ENCODE measurements around the gene MEGF11.

The MEGF11 gene

DNA sequence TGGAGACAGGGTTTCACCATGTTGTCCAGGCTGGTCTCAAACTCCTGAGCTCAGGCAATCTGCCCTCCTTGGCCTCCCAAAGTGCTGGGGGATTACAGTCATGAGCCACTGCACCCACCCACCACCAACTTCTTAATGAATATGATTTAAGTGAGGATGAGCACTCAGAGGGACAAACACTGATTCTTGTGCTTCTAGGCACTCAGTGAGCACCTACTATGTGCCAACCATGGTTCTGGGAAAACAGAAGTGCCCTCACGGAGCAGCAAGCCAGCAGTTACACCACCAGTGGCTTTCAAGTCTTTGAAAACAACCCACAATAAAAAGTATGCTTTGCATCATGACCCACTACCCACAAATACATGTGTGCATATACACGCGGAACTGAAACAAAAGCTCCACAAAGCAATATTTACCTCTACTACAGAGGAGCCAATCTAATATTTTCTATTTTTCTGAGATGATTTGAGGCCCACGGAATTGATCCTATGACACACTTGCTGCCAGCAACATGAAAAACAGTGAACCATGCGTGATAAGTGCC is 91.9 kb downstream of the MEGF11 start:
- no peaks in the 10 kb centered on the region for H3K36me3 ChIP-seq (ENCODE audit: insufficient read depth, low read length)
- H3K9me3 ChIP-seq (replicated peaks; ENCODE audit: low read length) = no peaks in the 10 kb centered on the region
- H3K27me3 ChIP-seq (ENCODE audit: control insufficient read depth, insufficient read depth, low read length) = peaks cover 52% of the 10 kb centered on the region
- H3K4me3 ChIP-seq (ENCODE audit: low read length) = no peak overlapping the region
- no peaks in the 10 kb centered on the region for H3K4me1 ChIP-seq (ENCODE audit: control insufficient read depth, insufficient read depth, low read length)
- no peak overlapping the region for H3K4me2 ChIP-seq (ENCODE audit: low read length)
- no peak overlapping the region for H3K9ac ChIP-seq (ENCODE audit: low read depth, low read length)

DNA sequence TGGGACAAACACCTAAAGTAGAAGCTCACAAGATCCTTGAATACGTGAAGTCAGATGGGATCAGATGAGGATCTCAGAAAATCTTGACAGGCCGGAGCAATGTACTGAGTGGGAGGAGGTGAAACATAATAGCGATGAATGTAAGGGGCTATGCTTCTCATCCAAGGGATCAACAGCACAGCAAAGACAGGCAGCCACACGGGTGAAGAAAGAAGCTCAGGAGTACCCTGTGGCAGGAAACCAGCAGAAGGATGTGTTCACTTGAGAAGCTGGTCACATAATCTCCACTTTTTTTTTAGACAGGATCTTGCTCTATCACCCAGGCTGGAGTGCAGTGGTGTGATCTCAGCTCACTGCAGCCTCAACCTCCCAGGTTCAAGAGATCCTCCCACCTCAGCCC is 92.4 kb downstream of the MEGF11 start:
- H3K27me3 ChIP-seq (ENCODE audit: control insufficient read depth, insufficient read depth, low read length) = peaks cover 50% of the 10 kb centered on the region
- H3K9ac ChIP-seq (ENCODE audit: low read depth, low read length) = no peak overlapping the region
- H3K9me3 ChIP-seq (replicated peaks; ENCODE audit: low read length) = no peaks in the 10 kb centered on the region

DNA sequence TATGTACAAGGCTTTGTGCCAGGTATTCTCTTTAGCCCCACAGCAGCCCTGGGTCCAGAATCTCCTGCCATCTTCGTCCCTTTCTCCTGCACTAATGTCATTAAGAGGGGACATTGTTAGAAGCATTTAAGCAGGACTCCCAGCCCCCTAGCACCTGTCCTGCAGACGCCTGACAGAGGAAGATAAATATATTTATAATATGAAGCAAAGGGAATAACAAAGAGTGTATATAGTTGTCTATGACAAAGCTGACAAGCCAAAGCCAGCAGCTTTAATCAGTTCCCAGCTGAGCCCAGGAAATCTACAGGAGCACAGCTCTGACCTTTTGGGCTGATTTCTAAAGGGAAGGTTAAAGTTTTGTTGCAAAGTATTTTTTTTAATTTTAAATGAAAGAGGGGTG is 96.0 kb downstream of the MEGF11 start:
- Histone ChIP-seq H3K36me3 (ENCODE audit: insufficient read depth, low read length) (no peaks in the 10 kb centered on the region), H3K9me3 (replicated peaks; ENCODE audit: low read length) (no peaks in the 10 kb centered on the region), H3K4me3 (ENCODE audit: low read length) (no peak overlapping the region), H3K27me3 (ENCODE audit: control insufficient read depth, insufficient read depth, low read length) (peaks cover 40% of the 10 kb centered on the region), H3K4me2 (ENCODE audit: low read length) (no peak overlapping the region), H3K9ac (ENCODE audit: low read depth, low read length) (no peak overlapping the region), H3K4me1 (ENCODE audit: control insufficient read depth, insufficient read depth, low read length) (no peaks in the 10 kb centered on the region)

More for the DNA sequence above, 92.4 kb downstream of the MEGF11 start:
- Histone ChIP-seq H3K4me3 (ENCODE audit: low read length) (no peak overlapping the region), H3K4me1 (ENCODE audit: control insufficient read depth, insufficient read depth, low read length) (no peaks in the 10 kb centered on the region), H3K36me3 (ENCODE audit: insufficient read depth, low read length) (no peaks in the 10 kb centered on the region), H3K4me2 (ENCODE audit: low read length) (no peak overlapping the region)

DNA sequence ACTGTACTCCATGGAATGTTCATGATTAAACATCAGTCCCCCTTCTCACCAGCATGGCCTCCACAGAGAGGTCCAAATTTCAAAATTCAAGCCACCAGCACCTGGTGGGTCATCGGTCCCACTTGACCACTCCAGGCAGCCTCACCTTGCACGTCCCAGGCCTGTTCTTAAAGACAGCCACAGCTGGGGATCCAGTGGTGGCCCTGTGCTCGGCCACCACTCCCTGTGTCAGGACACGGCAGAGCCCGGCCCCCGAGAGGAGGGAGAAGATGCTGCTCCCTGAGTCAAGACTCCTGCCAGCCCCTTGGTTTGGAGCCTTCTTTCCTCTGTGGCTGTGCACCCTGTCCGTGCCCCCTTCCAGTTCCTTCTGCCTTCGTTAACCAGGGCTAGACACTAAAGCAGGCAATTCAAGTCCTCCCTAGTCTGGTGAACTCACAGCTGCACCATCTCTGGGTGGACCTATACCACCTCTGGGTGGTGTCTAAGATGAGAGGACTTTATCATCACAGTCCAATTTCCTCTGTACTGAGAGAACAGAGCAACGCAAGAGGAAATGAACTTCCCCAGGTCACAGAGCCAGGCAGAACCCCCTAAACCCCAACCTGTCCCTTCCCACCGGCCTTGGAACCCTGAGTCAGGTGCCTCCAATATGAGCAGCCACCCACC is 97.1 kb downstream of the MEGF11 start:
- Histone ChIP-seq H3K4me3 (ENCODE audit: low read length) (no peak overlapping the region), H3K9ac (ENCODE audit: low read depth, low read length) (no peak overlapping the region), H3K4me2 (ENCODE audit: low read length) (no peak overlapping the region), H3K9me3 (replicated peaks; ENCODE audit: low read length) (no peaks in the 10 kb centered on the region), H3K4me1 (ENCODE audit: control insufficient read depth, insufficient read depth, low read length) (no peaks in the 10 kb centered on the region), H3K27me3 (ENCODE audit: control insufficient read depth, insufficient read depth, low read length) (peaks cover 40% of the 10 kb centered on the region), H3K36me3 (ENCODE audit: insufficient read depth, low read length) (no peaks in the 10 kb centered on the region)

DNA sequence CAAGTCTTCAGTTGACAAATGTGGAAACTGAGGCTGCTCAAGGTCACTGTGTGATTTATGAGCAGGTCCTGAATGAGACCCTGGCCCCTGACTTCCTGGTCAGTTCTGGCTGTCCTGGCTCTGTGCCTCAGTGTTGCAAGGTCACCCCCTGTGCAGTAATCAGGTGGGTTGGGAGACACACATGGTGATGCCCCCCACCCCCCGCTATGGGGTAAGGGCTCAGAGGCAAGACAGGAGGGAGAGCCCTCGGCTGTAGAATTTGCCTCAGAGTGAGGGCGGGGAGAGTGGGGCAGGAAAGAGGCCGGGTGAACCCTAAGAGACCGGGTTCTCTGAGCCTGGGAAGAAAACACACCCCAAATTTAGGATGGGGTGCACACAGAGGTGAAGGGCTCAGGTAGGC is 98.5 kb downstream of the MEGF11 start:
- Histone ChIP-seq H3K4me1 (ENCODE audit: control insufficient read depth, insufficient read depth, low read length) (no peaks in the 10 kb centered on the region), H3K9me3 (replicated peaks; ENCODE audit: low read length) (no peaks in the 10 kb centered on the region), H3K9ac (ENCODE audit: low read depth, low read length) (no peak overlapping the region), H3K4me2 (ENCODE audit: low read length) (no peak overlapping the region), H3K36me3 (ENCODE audit: insufficient read depth, low read length) (no peaks in the 10 kb centered on the region), H3K27me3 (ENCODE audit: control insufficient read depth, insufficient read depth, low read length) (peaks cover 44% of the 10 kb centered on the region), H3K4me3 (ENCODE audit: low read length) (no peak overlapping the region)

DNA sequence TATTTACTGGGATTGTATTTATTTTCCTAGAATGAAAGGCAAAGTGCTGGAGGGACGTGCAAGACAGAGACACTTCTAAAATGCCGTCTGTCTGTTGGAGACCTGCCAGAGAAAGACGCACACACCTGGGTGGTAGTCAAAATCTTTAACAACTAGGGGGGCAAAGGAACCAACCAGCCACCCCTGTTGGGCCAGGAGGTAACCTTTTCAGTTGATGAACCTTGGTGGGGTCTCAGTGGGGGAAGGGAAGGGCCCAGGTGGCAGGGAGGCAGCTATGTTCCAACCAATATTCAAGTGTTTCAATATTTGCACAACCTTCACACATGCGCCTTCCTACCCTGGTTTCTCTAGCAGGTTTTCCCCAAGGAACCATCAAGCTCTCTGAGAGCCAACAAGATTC is 99.0 kb downstream of the MEGF11 start:
- no peaks in the 10 kb centered on the region for H3K9me3 ChIP-seq (replicated peaks; ENCODE audit: low read length)
- H3K36me3 ChIP-seq (ENCODE audit: insufficient read depth, low read length) = no peaks in the 10 kb centered on the region
- H3K4me3 ChIP-seq (ENCODE audit: low read length) = no peak overlapping the region
- H3K27me3 ChIP-seq (ENCODE audit: control insufficient read depth, insufficient read depth, low read length) = peaks cover 47% of the 10 kb centered on the region
- no peak overlapping the region for H3K9ac ChIP-seq (ENCODE audit: low read depth, low read length)
- H3K4me2 ChIP-seq (ENCODE audit: low read length) = no peak overlapping the region
- no peaks in the 10 kb centered on the region for H3K4me1 ChIP-seq (ENCODE audit: control insufficient read depth, insufficient read depth, low read length)

DNA sequence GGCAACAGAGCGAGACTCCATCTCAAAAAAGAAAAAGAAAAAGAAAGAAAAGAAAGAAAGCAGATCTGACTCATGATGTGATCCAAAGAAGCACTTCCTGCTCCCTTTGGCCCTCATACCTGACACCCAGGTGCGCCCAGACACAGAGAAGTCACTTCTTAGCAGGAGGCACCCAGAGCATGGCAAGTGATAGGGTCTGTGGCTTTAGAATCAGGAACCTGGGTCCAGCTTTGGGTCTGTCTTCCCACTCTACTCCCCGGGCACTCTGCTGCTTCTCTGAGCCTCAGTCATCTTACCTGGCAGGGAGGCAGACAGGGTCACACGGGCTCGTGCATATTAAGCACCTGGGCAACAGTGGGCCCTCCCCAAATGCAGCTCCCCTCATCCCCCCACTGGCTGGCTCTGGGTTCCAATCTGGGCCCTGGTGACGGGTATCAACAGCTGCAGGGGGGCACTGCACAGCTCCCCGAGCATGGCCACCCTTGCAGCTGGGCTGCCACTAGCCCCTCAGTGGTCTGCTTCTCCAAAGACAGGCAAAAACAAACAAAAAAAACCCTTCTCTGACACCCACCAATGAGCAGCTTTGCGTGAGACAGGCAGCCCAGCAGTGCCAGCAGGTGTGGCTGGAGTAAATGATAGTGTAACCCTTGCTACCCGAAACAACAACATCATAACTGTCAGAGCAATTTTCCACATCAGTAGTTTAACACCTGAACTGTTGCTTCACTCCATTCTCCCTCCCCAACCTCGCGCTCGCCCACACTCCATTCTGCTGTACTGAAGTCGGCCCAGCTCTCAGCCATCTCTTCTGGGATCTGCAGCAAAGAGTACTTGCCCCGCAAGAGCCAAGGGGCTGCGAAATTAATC is 99.8 kb downstream of the MEGF11 start:
- H3K9ac ChIP-seq (ENCODE audit: low read depth, low read length) = no peak overlapping the region
- H3K27me3 ChIP-seq (ENCODE audit: control insufficient read depth, insufficient read depth, low read length) = peaks cover 48% of the 10 kb centered on the region
- no peak overlapping the region for H3K4me3 ChIP-seq (ENCODE audit: low read length)
- no peaks in the 10 kb centered on the region for H3K9me3 ChIP-seq (replicated peaks; ENCODE audit: low read length)
- H3K4me2 ChIP-seq (ENCODE audit: low read length) = no peak overlapping the region
- H3K36me3 ChIP-seq (ENCODE audit: insufficient read depth, low read length) = no peaks in the 10 kb centered on the region
- H3K4me1 ChIP-seq (ENCODE audit: control insufficient read depth, insufficient read depth, low read length) = no peaks in the 10 kb centered on the region

DNA sequence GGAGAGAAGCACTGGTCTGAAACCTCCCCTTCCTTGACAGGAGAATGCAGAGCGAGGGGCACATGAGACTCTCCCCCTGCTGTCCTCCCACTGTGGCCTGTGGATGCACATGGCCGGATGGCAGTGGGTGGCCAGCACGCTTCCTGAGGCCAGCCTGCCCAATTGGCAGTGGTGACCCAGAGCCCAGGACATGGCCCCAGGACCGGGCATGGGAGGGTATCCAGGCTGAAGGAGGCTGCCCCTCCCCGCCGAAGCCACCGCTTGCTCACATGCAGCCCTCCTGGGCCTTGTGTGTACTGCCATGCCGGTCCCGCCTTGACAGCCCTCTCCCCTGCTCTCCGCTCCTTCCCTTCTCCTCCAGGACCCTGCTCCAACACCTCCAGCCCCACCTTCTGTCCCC is 100.9 kb downstream of the MEGF11 start:
- H3K27me3 ChIP-seq (ENCODE audit: control insufficient read depth, insufficient read depth, low read length) = peaks cover 47% of the 10 kb centered on the region
- no peaks in the 10 kb centered on the region for H3K36me3 ChIP-seq (ENCODE audit: insufficient read depth, low read length)
- no peak overlapping the region for H3K4me2 ChIP-seq (ENCODE audit: low read length)
- H3K4me3 ChIP-seq (ENCODE audit: low read length) = no peak overlapping the region
- H3K4me1 ChIP-seq (ENCODE audit: control insufficient read depth, insufficient read depth, low read length) = no peaks in the 10 kb centered on the region
- H3K9ac ChIP-seq (ENCODE audit: low read depth, low read length) = no peak overlapping the region
- no peaks in the 10 kb centered on the region for H3K9me3 ChIP-seq (replicated peaks; ENCODE audit: low read length)

DNA sequence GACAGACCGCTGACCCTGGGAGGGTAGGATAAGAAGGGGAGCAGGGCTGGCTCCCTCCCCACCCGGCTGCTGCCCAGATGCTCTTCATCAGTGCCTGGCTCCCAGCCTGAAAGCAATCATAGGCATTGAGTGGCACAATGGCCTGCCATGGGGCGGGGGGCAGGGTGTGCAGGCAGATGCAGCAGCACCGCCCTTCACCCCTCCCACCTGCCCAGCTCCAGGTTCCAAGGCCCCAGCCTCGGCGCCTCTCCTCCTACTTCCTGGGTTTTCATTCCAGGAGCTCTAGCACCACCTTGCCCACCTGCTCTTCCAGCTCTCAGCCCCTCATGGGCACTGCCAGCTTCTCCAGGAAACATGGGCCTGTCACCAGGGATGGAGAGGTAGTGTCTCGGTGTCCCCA is 101.7 kb downstream of the MEGF11 start:
- H3K4me2 ChIP-seq (ENCODE audit: low read length) = no peak overlapping the region
- no peak overlapping the region for H3K4me3 ChIP-seq (ENCODE audit: low read length)
- H3K27me3 ChIP-seq (ENCODE audit: control insufficient read depth, insufficient read depth, low read length) = peaks cover 52% of the 10 kb centered on the region
- H3K36me3 ChIP-seq (ENCODE audit: insufficient read depth, low read length) = no peaks in the 10 kb centered on the region
- H3K9me3 ChIP-seq (replicated peaks; ENCODE audit: low read length) = no peaks in the 10 kb centered on the region
- no peaks in the 10 kb centered on the region for H3K4me1 ChIP-seq (ENCODE audit: control insufficient read depth, insufficient read depth, low read length)
- H3K9ac ChIP-seq (ENCODE audit: low read depth, low read length) = no peak overlapping the region

DNA sequence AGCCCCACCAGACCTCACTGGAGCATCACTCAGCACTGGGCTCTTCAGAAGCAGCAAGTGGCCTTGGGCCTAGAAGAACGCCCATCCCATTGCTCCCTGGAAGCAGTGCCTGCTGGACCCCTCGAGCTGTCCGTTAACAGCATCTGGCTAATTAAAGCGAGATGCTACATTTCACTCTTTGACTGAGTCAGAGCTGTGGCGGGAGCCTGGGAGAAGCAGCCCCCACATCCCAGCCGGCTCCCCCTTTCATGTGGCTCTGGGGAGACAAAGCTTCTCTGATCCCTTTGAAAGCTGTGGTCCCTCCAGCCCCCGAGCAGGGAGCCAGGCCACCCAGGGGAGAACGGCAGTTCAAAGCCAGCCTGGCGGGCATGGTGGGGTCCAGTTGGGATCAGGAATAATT is 103.7 kb downstream of the MEGF11 start:
- Histone ChIP-seq H3K9me3 (replicated peaks; ENCODE audit: low read length) (no peaks in the 10 kb centered on the region), H3K36me3 (ENCODE audit: insufficient read depth, low read length) (no peaks in the 10 kb centered on the region), H3K27me3 (ENCODE audit: control insufficient read depth, insufficient read depth, low read length) (peaks cover 63% of the 10 kb centered on the region), H3K4me3 (ENCODE audit: low read length) (no peak overlapping the region), H3K4me1 (ENCODE audit: control insufficient read depth, insufficient read depth, low read length) (no peaks in the 10 kb centered on the region), H3K9ac (ENCODE audit: low read depth, low read length) (no peak overlapping the region), H3K4me2 (ENCODE audit: low read length) (no peak overlapping the region)

DNA sequence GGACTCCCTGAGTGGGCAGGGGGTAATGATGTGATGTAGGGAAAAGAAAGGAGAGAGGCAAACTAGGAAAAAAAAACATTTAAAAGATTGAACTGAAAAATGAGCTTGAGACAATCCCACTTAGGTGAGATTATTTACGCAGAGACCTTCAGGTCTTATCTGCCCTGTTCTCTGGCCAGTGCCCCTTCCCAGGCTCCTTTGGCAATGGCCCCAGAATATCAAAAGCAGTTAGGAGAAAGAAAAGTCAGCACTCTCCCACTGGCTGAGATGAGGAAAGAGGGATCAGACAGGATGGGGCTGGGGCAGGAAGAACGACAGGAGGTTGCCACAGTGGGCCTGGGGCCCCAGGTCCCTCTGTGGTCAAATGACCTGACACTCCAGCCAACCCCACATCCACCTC is 105.4 kb downstream of the MEGF11 start:
- Histone ChIP-seq H3K27me3 (ENCODE audit: control insufficient read depth, insufficient read depth, low read length) (peaks cover 60% of the 10 kb centered on the region), H3K4me2 (ENCODE audit: low read length) (no peak overlapping the region), H3K9me3 (replicated peaks; ENCODE audit: low read length) (no peaks in the 10 kb centered on the region), H3K4me3 (ENCODE audit: low read length) (no peak overlapping the region), H3K36me3 (ENCODE audit: insufficient read depth, low read length) (no peaks in the 10 kb centered on the region), H3K4me1 (ENCODE audit: control insufficient read depth, insufficient read depth, low read length) (no peaks in the 10 kb centered on the region), H3K9ac (ENCODE audit: low read depth, low read length) (no peak overlapping the region)
